ENCODE measurements around the gene ZNF385B.

DNA sequence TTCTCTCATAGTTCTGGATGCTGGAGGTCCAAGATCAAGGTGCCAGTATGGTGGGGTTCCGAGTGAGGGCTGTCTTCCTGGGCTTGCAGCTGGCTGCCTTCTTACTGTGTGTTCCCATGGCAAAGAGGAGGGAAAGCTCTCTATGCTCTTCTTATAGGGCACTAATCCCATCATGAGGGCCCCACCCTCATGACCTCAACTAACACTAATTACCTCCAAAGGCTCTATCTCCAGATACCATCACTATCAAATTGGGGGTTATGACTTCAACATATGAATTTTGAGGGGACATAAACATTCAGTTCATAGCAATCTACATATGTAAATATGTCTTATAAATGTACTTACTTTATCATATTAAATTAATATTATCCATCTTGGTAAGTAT is 322.3 kb downstream of the ZNF385B start:
- TF ChIP-seq, protein P1, sequence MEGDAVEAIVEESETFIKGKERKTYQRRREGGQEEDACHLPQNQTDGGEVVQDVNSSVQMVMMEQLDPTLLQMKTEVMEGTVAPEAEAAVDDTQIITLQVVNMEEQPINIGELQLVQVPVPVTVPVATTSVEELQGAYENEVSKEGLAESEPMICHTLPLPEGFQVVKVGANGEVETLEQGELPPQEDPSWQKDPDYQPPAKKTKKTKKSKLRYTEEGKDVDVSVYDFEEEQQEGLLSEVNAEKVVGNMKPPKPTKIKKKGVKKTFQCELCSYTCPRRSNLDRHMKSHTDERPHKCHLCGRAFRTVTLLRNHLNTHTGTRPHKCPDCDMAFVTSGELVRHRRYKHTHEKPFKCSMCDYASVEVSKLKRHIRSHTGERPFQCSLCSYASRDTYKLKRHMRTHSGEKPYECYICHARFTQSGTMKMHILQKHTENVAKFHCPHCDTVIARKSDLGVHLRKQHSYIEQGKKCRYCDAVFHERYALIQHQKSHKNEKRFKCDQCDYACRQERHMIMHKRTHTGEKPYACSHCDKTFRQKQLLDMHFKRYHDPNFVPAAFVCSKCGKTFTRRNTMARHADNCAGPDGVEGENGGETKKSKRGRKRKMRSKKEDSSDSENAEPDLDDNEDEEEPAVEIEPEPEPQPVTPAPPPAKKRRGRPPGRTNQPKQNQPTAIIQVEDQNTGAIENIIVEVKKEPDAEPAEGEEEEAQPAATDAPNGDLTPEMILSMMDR (IDR thresholded peaks at IDR 0.05) = no peak
- no peak for TF ChIP-seq POLR2AphosphoS5 (IDR thresholded peaks at IDR 0.05)

All from stomach (tissue), 4 donors.